HEK293 (cell line): ENCODE measurements around the gene TAGLN.

Experiments
- MYNN ChIP-seq: fragments of 450-650 bp; formaldehyde crosslinking; IDR thresholded peaks from 2 replicates; pipeline ENCODE4 v1.5.1; 2016; ENCODE audit warnings: missing biosample characterization, missing genetic modification characterization, borderline replicate concordance
- ZFP3 ChIP-seq: fragments of 450-650 bp; formaldehyde crosslinking; IDR thresholded peaks from 2 replicates; pipeline ENCODE4 v1.5.1; 2016; ENCODE audit warnings: low read depth, missing biosample characterization, missing genetic modification characterization
- ZNF121 ChIP-seq: fragments of 450-650 bp; formaldehyde crosslinking; IDR thresholded peaks from 2 replicates; pipeline ENCODE4 v1.5.1; 2016; ENCODE audit warnings: missing biosample characterization, missing genetic modification characterization
- ZNF561 ChIP-seq: fragments of 450-650 bp; IDR thresholded peaks from 2 replicates; pipeline ENCODE4 v1.5.1; 2018; ENCODE audit warnings: missing biosample characterization, missing genetic modification characterization, borderline replicate concordance
- ZNF629 ChIP-seq: fragments of 450-650 bp; formaldehyde crosslinking; IDR thresholded peaks from 2 replicates; pipeline ENCODE4 v1.5.1; 2017; ENCODE audit warnings: missing biosample characterization, missing genetic modification characterization
- TF ChIP-seq, protein P1 (sequence below): fragments of 450-650 bp; formaldehyde crosslinking; IDR thresholded peaks from 2 replicates; pipeline ENCODE4 v1.5.1; 2017; ENCODE audit warnings: missing biosample characterization, mild to moderate bottlenecking, missing genetic modification characterization, moderate library complexity
- TF ChIP-seq, protein P2 (sequence below): fragments of 450-650 bp; formaldehyde crosslinking; IDR thresholded peaks from 2 replicates; pipeline ENCODE4 v1.5.1; 2017; ENCODE audit warnings: missing biosample characterization, missing genetic modification characterization
- TF ChIP-seq, protein P3 (sequence below): fragments of 450-650 bp; formaldehyde crosslinking; conservative IDR thresholded peaks from 2 replicates; pipeline ENCODE4 v1.5.1; 2016; ENCODE audit warnings: low read depth, missing biosample characterization, missing genetic modification characterization
- TF ChIP-seq, protein P4 (sequence below): fragments of 450-650 bp; formaldehyde crosslinking; IDR thresholded peaks from 2 replicates; pipeline ENCODE4 v1.5.1; 2017; ENCODE audit warnings: missing biosample characterization, missing genetic modification characterization

DNA sequence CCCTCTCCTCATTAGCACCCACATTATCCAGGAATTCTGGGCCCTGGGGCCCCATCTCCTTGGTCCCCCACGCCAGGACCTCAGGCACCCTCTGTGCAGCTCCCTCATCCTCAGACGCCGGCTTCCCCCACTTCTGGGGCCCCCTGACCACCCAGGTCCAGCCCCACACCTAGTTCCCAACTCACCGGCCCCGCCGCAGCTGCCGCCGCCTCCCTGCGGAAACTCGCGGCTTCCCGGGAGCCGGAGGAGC, 32.6 kb downstream of the TAGLN start, which contains the start of gene PCSK7:
- TF ChIP-seq ZNF561 (tag by site-specific recombination) (no peak), ZNF121 (tag by site-specific recombination) (no peak), ZNF629 (tag by site-specific recombination) (no peak), MYNN (tag by site-specific recombination) (no peak), ZFP3 (tag by site-specific recombination) (no peak)
- TF ChIP-seq, protein P1, sequence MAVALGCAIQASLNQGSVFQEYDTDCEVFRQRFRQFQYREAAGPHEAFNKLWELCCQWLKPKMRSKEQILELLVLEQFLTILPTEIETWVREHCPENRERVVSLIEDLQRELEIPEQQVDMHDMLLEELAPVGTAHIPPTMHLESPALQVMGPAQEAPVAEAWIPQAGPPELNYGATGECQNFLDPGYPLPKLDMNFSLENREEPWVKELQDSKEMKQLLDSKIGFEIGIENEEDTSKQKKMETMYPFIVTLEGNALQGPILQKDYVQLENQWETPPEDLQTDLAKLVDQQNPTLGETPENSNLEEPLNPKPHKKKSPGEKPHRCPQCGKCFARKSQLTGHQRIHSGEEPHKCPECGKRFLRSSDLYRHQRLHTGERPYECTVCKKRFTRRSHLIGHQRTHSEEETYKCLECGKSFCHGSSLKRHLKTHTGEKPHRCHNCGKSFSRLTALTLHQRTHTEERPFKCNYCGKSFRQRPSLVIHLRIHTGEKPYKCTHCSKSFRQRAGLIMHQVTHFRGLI: no peak
- TF ChIP-seq, protein P2, sequence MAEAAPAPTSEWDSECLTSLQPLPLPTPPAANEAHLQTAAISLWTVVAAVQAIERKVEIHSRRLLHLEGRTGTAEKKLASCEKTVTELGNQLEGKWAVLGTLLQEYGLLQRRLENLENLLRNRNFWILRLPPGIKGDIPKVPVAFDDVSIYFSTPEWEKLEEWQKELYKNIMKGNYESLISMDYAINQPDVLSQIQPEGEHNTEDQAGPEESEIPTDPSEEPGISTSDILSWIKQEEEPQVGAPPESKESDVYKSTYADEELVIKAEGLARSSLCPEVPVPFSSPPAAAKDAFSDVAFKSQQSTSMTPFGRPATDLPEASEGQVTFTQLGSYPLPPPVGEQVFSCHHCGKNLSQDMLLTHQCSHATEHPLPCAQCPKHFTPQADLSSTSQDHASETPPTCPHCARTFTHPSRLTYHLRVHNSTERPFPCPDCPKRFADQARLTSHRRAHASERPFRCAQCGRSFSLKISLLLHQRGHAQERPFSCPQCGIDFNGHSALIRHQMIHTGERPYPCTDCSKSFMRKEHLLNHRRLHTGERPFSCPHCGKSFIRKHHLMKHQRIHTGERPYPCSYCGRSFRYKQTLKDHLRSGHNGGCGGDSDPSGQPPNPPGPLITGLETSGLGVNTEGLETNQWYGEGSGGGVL (tag by site-specific recombination): no peak
- TF ChIP-seq, protein P3, sequence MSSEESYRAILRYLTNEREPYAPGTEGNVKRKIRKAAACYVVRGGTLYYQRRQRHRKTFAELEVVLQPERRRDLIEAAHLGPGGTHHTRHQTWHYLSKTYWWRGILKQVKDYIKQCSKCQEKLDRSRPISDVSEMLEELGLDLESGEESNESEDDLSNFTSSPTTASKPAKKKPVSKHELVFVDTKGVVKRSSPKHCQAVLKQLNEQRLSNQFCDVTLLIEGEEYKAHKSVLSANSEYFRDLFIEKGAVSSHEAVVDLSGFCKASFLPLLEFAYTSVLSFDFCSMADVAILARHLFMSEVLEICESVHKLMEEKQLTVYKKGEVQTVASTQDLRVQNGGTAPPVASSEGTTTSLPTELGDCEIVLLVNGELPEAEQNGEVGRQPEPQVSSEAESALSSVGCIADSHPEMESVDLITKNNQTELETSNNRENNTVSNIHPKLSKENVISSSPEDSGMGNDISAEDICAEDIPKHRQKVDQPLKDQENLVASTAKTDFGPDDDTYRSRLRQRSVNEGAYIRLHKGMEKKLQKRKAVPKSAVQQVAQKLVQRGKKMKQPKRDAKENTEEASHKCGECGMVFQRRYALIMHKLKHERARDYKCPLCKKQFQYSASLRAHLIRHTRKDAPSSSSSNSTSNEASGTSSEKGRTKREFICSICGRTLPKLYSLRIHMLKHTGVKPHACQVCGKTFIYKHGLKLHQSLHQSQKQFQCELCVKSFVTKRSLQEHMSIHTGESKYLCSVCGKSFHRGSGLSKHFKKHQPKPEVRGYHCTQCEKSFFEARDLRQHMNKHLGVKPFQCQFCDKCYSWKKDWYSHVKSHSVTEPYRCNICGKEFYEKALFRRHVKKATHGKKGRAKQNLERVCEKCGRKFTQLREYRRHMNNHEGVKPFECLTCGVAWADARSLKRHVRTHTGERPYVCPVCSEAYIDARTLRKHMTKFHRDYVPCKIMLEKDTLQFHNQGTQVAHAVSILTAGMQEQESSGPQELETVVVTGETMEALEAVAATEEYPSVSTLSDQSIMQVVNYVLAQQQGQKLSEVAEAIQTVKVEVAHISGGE (tag by site-specific recombination): peak; percentile 70
- TF ChIP-seq, protein P4, sequence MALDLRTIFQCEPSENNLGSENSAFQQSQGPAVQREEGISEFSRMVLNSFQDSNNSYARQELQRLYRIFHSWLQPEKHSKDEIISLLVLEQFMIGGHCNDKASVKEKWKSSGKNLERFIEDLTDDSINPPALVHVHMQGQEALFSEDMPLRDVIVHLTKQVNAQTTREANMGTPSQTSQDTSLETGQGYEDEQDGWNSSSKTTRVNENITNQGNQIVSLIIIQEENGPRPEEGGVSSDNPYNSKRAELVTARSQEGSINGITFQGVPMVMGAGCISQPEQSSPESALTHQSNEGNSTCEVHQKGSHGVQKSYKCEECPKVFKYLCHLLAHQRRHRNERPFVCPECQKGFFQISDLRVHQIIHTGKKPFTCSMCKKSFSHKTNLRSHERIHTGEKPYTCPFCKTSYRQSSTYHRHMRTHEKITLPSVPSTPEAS (tag by site-specific recombination): no peak
